ENCODE results near the gene C10orf90. TPM values are rescaled to one million over a fixed set of nuclear protein-coding genes. Genes with fewer than 3 reads are reported as not detected.

Gene C10orf90
- total RNA-seq, 2 experiments from 2014 or later = not detected

- H3K4me1 Mint-ChIP-seq (ENCODE audit: low read depth) = no peaks in the 10 kb centered on the region
- no peaks in the 10 kb centered on the region for H3K36me3 Mint-ChIP-seq (ENCODE audit: low read depth)
- H3K27ac Mint-ChIP-seq = no peak overlapping the region
- ChIA-PET CTCF (no interaction called here), POLR2A (no interaction called here)
- ATAC-seq (ENCODE audit: poor library complexity) (no peak), DNase-seq (no peak)
- no peaks in the 10 kb centered on the region for H3K27me3 Mint-ChIP-seq
- Histone ChIP-seq H3K27ac (ENCODE audit: low read depth in 1 of 2, low read length in 2 of 2) (no peak overlapping the region), H3K4me3 (ENCODE audit: low read length) (no peak overlapping the region), H3K9me3 (ENCODE audit: control insufficient read depth in 1 of 2, insufficient read depth in 1 of 2, low read length in 2 of 2) (peaks cover 0 to 2% of the 10 kb centered on the region in 2 experiments), H3K27me3 (ENCODE audit: control insufficient read depth in 1 of 2, insufficient read depth in 2 of 2, low read length in 2 of 2) (no peaks in the 10 kb centered on the region), H3K36me3 (ENCODE audit: insufficient read depth, low read length) (no peaks in the 10 kb centered on the region), H3K4me1 (ENCODE audit: insufficient read depth, low read length) (no peaks in the 10 kb centered on the region)
- no peak overlapping the region for H3K4me3 Mint-ChIP-seq
- TF ChIP-seq, protein P1, sequence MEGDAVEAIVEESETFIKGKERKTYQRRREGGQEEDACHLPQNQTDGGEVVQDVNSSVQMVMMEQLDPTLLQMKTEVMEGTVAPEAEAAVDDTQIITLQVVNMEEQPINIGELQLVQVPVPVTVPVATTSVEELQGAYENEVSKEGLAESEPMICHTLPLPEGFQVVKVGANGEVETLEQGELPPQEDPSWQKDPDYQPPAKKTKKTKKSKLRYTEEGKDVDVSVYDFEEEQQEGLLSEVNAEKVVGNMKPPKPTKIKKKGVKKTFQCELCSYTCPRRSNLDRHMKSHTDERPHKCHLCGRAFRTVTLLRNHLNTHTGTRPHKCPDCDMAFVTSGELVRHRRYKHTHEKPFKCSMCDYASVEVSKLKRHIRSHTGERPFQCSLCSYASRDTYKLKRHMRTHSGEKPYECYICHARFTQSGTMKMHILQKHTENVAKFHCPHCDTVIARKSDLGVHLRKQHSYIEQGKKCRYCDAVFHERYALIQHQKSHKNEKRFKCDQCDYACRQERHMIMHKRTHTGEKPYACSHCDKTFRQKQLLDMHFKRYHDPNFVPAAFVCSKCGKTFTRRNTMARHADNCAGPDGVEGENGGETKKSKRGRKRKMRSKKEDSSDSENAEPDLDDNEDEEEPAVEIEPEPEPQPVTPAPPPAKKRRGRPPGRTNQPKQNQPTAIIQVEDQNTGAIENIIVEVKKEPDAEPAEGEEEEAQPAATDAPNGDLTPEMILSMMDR (IDR thresholded peaks at IDR 0.05) = no peak
- H3K9me3 Mint-ChIP-seq = peaks cover 4% of the 10 kb centered on the region
- intact Hi-C loops (cut with DNase I, micrococcal nuclease) = no loop called here
Measured at GRCh38 chr10:126593968-126594701, 76.4 kb downstream of the C10orf90 start.

DNA sequence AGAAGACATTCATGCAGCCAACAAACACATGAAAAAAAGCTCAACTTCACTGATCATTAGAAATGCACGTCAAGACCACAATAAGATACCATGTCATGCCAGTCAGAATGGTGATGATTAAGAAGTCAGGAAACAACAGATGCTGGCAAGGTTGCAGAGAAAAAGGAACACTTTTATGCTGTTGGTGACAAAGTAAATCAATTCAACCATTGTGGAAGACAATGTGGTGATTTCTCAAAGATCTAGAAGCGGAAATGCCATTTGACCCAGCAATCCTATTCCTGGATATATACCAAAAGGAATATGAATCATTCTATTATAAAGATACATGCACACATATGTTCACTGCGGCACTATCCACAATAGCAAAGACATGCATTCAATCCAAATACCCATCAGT lies 77.6 kb downstream of the C10orf90 start:
- intact Hi-C loops (cut with DNase I, micrococcal nuclease) = no loop called here
- H3K27ac Mint-ChIP-seq = no peak overlapping the region
- no peaks in the 10 kb centered on the region for H3K36me3 ChIP-seq (ENCODE audit: insufficient read depth, low read length)
- no peaks in the 10 kb centered on the region for H3K27me3 ChIP-seq (ENCODE audit: control insufficient read depth in 1 of 2, insufficient read depth in 2 of 2, low read length in 2 of 2)
- ATAC-seq (ENCODE audit: poor library complexity) (no peak), DNase-seq (no peak)
- no peak overlapping the region for H3K4me3 Mint-ChIP-seq
- no peaks in the 10 kb centered on the region for H3K4me1 ChIP-seq (ENCODE audit: insufficient read depth, low read length)
- CTCF ChIA-PET = no interaction called here
- POLR2A ChIA-PET = no interaction called here
- TF ChIP-seq, protein P1 (IDR thresholded peaks at IDR 0.05) = no peak
- no peaks in the 10 kb centered on the region for H3K27me3 Mint-ChIP-seq
- H3K36me3 Mint-ChIP-seq (ENCODE audit: low read depth) = no peaks in the 10 kb centered on the region
- no peaks in the 10 kb centered on the region for H3K4me1 Mint-ChIP-seq (ENCODE audit: low read depth)
- H3K4me3 ChIP-seq (ENCODE audit: low read length) = no peak overlapping the region
- H3K9me3 ChIP-seq (ENCODE audit: control insufficient read depth in 1 of 2, insufficient read depth in 1 of 2, low read length in 2 of 2) = peaks cover 0 to 2% of the 10 kb centered on the region in 2 experiments
- no peak overlapping the region for H3K27ac ChIP-seq (ENCODE audit: low read depth in 1 of 2, low read length in 2 of 2)
- H3K9me3 Mint-ChIP-seq = peaks cover 4% of the 10 kb centered on the region

- TF ChIP-seq, protein P1 (IDR thresholded peaks at IDR 0.05) = no peak
- Histone ChIP-seq H3K27ac (ENCODE audit: low read depth in 1 of 2, low read length in 2 of 2) (no peak overlapping the region), H3K4me3 (ENCODE audit: low read length) (no peak overlapping the region), H3K9me3 (ENCODE audit: control insufficient read depth in 1 of 2, insufficient read depth in 1 of 2, low read length in 2 of 2) (peaks cover 0 to 8% of the 10 kb centered on the region in 2 experiments), H3K36me3 (ENCODE audit: insufficient read depth, low read length) (no peaks in the 10 kb centered on the region), H3K4me1 (ENCODE audit: insufficient read depth, low read length) (no peaks in the 10 kb centered on the region), H3K27me3 (ENCODE audit: control insufficient read depth in 1 of 2, insufficient read depth in 2 of 2, low read length in 2 of 2) (no peaks in the 10 kb centered on the region)
- no peak overlapping the region for H3K27ac Mint-ChIP-seq
- no peaks in the 10 kb centered on the region for H3K36me3 Mint-ChIP-seq (ENCODE audit: low read depth)
- ATAC-seq (ENCODE audit: poor library complexity) (no peak), DNase-seq (no peak)
- ChIA-PET CTCF (no interaction called here), POLR2A (no interaction called here)
- no peaks in the 10 kb centered on the region for H3K4me1 Mint-ChIP-seq (ENCODE audit: low read depth)
- peaks cover 4% of the 10 kb centered on the region for H3K27me3 Mint-ChIP-seq
- H3K4me3 Mint-ChIP-seq = no peak overlapping the region
- H3K9me3 Mint-ChIP-seq = peaks cover 2% of the 10 kb centered on the region
- intact Hi-C loops (cut with DNase I, micrococcal nuclease) = no loop called here
Measured at GRCh38 chr10:126588024-126588423, 82.5 kb downstream of the C10orf90 start.
